Bladder microvascular endothelial cell (primary cell): ENCODE data around the gene CABLES2. TPM values are rescaled to one million over a fixed set of nuclear protein-coding genes. Genes with fewer than 3 reads are reported as not detected.

Experiments used
- total RNA-seq: library from RNA; depleted of rRNA; stranded (reverse); fragments of >200 nt; gene quantifications from 2 replicates; pipeline ENCODE4 v1.2.3, GENCODE V29; 2014

CABLES2 gene, protein sequence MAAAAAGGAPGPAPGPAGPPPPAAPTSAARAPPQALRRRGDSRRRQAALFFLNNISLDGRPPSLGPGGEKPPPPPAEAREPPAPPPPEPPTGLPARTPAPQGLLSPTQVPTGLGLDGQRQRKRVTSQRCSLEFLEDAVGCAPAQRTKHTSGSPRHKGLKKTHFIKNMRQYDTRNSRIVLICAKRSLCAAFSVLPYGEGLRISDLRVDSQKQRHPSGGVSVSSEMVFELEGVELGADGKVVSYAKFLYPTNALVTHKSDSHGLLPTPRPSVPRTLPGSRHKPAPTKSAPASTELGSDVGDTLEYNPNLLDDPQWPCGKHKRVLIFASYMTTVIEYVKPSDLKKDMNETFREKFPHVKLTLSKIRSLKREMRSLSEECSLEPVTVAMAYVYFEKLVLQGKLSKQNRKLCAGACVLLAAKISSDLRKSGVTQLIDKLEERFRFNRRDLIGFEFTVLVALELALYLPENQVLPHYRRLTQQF
- 0.49 and 2.5 TPM in 2 replicates for total RNA-seq

DNA sequence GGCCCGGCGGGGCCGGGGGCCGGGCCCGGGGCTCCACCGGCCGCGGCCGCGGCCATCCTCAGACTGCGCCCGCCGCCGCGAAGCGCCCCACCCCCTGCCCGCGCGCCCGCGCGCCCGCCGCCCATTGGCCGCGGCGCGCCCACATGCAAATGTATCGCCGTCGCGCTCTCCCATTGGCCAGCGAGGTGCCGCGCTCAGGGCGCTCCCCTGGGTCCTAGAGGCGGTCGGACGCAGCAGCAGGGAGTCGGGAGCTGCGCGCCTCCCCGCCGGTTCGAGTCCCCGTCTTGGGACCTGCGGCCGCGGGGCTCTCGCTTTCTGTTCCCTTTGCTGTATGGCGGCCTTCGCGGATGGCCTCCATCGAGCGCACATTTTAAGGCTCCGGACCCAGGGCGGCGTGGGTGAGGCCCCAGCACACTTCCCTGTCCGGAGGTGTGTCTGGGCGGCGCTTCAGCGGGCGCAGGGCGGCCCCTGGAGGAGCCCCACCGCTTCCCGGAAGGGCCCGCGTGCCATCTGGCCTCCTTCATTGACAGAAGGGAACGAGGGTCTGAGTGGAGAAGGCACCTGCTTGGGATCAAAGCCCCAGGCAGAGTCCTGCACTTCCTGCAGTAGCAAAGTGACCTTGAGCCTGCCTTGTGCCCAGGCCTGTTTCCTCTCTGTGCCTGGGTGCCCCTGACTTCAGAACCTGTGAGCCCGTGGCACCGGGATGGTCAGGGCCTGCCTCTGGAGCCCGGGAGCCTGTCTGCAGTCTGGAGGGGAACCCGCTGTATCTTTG, at the start of gene CABLES2:
Gene CABLES2, minus strand, starts transcription at position 65 of the 772 bp plus-strand sequence. Its CDS starts 9 bp downstream, at position 56.

DNA sequence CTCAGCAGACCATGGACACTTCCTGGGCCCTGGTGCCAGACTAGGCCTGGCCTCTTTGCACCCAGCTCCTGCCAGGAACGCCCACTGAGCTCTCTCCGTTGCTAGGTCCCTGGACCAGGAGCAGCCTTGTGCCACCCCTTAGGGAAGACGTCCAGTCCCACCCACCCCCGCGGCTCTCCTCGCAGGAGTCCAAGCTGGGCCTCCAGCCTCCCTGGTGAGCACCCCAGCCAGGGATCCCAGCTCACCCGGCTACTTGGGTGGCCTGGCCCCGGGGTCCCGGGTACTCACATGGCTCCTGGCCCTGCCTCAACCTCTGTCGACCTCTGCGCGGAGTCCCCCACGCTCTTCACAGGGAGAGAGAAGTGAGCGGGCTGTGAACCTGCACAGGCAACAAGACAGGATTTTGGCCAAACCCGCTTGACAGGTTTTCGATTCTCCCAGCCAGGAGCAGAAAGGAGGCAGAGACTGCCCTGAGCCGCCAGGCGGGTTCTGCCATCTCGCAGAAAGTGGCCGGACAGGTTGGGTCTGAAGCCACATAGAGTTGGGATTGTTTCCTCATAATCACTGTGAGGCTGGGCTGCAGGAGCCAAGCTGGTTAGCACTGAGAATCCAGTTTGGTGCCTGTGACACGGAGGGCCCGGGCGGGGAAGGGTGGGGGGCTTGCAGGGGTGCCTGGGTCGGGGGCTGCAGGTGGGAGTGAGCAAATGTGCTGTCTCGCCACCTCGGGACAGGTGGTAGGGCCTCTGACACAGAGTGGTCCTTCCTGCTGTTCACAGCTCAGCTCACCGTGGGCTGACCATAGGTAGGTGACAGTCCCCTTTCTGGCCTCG, 20.3 kb upstream of the CABLES2 start, which contains the start of gene RBBP8NL:
Gene RBBP8NL, minus strand, starts transcription at position 368 of the 830 bp plus-strand sequence. CDS start 7,892 bp downstream, outside the sequence.

DNA sequence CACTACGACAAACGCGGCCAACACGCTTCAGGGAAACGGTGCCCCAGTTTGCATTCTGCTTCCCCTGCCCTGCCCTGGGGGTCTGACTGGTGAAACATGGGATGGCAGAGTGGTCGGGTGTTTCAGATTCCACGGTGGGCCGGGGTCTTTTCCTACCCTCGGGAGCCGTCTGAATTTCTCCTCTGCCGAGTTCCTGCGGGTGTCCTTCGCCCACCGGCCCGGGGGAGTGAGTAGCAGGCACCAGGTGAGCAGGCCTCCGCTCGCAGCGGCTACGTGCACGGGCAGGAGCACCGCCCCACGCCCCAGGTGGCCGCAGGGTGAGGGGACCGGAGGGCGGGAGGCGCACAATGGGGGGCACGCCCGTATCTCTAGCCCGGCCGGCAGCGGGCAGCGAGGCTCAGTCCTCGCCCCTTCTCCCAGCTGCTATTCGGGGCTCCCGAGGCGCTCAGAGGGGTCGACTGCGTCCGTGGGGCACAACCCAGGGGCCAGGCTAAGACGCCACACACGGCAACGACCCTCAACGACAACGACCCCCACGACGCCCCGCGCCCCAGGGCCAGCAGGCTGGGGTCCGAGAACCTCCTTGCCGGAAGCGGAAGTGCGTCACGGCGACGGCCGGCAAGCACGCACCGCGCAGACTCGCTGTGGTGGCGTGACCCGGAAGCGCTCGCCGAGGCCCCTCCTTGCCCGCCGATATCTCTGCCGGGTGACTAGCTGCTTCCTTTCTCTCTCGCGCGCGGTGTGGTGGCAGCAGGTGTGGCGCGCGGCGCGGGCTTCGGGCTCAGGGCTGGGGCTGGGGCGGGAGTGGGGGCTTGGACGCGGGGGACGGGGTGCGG, 20.5 kb downstream of the CABLES2 start, which contains the start of gene RPS21:
Gene RPS21, plus strand, starts transcription at position 721 of the 836 bp plus-strand sequence. CDS start 236 bp downstream, outside the sequence.

DNA sequence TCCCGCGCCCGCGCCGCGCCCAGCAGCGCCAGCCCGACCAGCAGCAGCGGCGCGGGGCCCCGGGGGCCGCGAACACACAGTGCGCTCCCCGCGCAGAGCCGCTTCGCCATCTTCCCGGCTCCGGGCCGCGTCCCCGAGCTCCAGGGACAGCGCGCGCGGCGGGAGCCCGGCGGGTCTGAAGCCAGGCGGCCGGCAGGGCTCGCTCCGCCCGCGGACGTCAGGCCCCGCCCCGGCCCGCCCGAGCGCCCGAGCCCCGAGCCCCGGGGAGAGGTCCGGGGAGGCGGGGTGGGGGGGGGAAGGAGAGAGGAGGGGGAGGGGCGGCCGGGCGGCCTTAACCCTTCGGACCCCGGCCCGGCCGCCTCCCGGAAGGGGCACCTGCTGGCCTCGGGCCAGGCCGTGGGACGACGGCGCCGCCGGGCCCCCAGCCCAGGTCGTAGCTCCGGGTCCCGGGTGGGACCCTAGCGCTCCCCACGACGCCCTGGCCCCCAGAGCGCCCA, 39.9 kb downstream of the CABLES2 start, which contains the start of gene LAMA5:
Gene LAMA5, minus strand, starts transcription at position 177 of the 497 bp plus-strand sequence. Its CDS starts 67 bp downstream, at position 110.

Other genes with a start within 250 kb of the CABLES2 start
- 9.4 and 17.1 TPM in 2 replicates for gene MTG2, start 224.3 kb downstream of the CABLES2 start, total RNA-seq
- not detected in 2 replicates for gene HRH3, start 187.0 kb downstream of the CABLES2 start, total RNA-seq
- gene OSBPL2, start 168.8 kb downstream of the CABLES2 start, total RNA-seq = 17.6 and 37.1 TPM in 2 replicates
- gene ADRM1, start 104.3 kb downstream of the CABLES2 start, total RNA-seq = 104 and 109 TPM in 2 replicates
- 65.6 and 72.9 TPM in 2 replicates for gene LAMA5, start 40.0 kb downstream of the CABLES2 start, total RNA-seq
- 639 and 784 TPM in 2 replicates for gene RPS21, start 20.2 kb downstream of the CABLES2 start, total RNA-seq
- not detected in 2 replicates for gene RBBP8NL, start 20.3 kb upstream of the CABLES2 start, total RNA-seq
- gene GATA5, start 68.7 kb upstream of the CABLES2 start, total RNA-seq = not detected in 2 replicates
- gene SLCO4A1, start 235.2 kb upstream of the CABLES2 start, total RNA-seq = 4.0 and 5.0 TPM in 2 replicates